RWPE1 (cell line): ENCODE measurements around the gene ECHS1.
"Not testable (repeated sequence)": the region's sequence is repeated elsewhere in the genome, so short reads cannot be mapped to it uniquely, and the experiment has no call there.

Experiments used
- CTCF ChIA-PET: fragments of 350-600 bp; sonication (Branson Sonifier 250); formaldehyde crosslinking; extraction: SDS; loops from one replicate; lab custom pipeline; 2021; lab: Yijun Ruan, JAX
- POLR2A ChIA-PET: fragments of 400-600 bp; formaldehyde crosslinking; extraction: SDS; loops from one replicate; lab custom pipeline; 2020; ENCODE audit warnings: antibody characterized with exemption; ENCODE audit not compliant: low non-redundant PET; lab: Yijun Ruan, JAX
- DNase-seq: peaks from one replicate; pipeline ENCODE4 v3.0.0; 2012; ENCODE audit warnings: low spot score
- H3K27ac ChIP-seq: fragments of 450-650 bp; 2 replicates; pipeline ENCODE4 v1.5.1; 2017
- CTCF ChIP-seq: fragments of 450-650 bp; conservative IDR thresholded peaks from 2 replicates; pipeline ENCODE4 v1.5.1; 2017; ENCODE audit warnings: low read depth, mild to moderate bottlenecking

The ECHS1 gene

GRCh38 chr10:133379801-133380666, 6.9 kb upstream of the ECHS1 start:
- TF ChIP-seq CTCF = no peak
- CTCF ChIA-PET = no interaction called here
- POLR2A ChIA-PET = no interaction called here
- no peak for DNase-seq
- peak overlapping the region; percentile 79 for H3K27ac ChIP-seq

GRCh38 chr10:133379152-133379800, 6.1 kb upstream of the ECHS1 start, which contains the start of gene PAOX:
PAOX (plus strand) TSS chr10:133379262; CDS start chr10:133379317, 55 bp downstream.
- POLR2A ChIA-PET = no interaction called here
- peak within 1 kb of the TSS; percentile 79 for H3K27ac ChIP-seq
- CTCF ChIA-PET = interaction anchor here (0.6 kb wide), 2 partner anchors 10 to 50 kb away, joined by 3 read pairs; no protein-coding TSS in a partner anchor
- no peak for TF ChIP-seq CTCF
- DNase-seq = peak; percentile 69

GRCh38 chr10:133378251-133379096, 5.3 kb upstream of the ECHS1 start:
- POLR2A ChIA-PET = no interaction called here
- CTCF ChIA-PET = interaction anchor here (0.6 to 1.0 kb wide), 3 partner anchors 9 to 49 kb away, joined by 3 read pairs; no protein-coding TSS in a partner anchor
- peak overlapping the region; percentile 79 for H3K27ac ChIP-seq
- peak; percentile 51 for DNase-seq
- TF ChIP-seq CTCF = no peak

- no peak for DNase-seq
- TF ChIP-seq CTCF = no peak
- peak overlapping the region; percentile 79 for H3K27ac ChIP-seq
- ChIA-PET POLR2A (no interaction called here), CTCF (interaction anchor here (0.5 to 1.0 kb wide), 2 partner anchors 48 to 64 kb away, joined by 3 to 4 read pairs; no protein-coding TSS in a partner anchor)
Observed at GRCh38 chr10:133377818-133378250, 4.7 kb upstream of the ECHS1 start.

- peak overlapping the region; percentile 79; the same call in 1 of the 2 replicates for H3K27ac ChIP-seq
- DNase-seq = no peak
- TF ChIP-seq CTCF = no peak
- ChIA-PET CTCF (interaction anchor here (0.5 to 1.0 kb wide), 3 partner anchors 47 to 64 kb away, joined by 3 to 4 read pairs (median 3); no protein-coding TSS in a partner anchor), POLR2A (no interaction called here)
Observed at GRCh38 chr10:133377025-133377817, 4.1 kb upstream of the ECHS1 start.

- POLR2A ChIA-PET, DNase-seq, H3K27ac ChIP-seq: not testable (repeated sequence)
- CTCF ChIA-PET = interaction anchor here (0.6 to 0.8 kb wide), 2 partner anchors 46 to 63 kb away, joined by 3 read pairs; no protein-coding TSS in a partner anchor
Observed at GRCh38 chr10:133376183-133376582, 3.0 kb upstream of the ECHS1 start.
